Lower leg skin (tissue), 3 donors: ENCODE results near the gene CFAP299.

ENCODE experiments used
- CTCF ChIP-seq, 3 donors: fragments of 450-650 bp; IDR thresholded peaks; one replicate each; pipeline ENCODE4 v1.5.1; 2016; ENCODE audit warnings: antibody characterized with exemption in 3 of 3, mild to moderate bottlenecking in 3 of 3, moderate library complexity in 2 of 3
- POLR2A ChIP-seq, 2 donors: fragments of 450-650 bp; IDR thresholded peaks; one replicate each; pipeline ENCODE4 v1.6.1; 2016 to 2017; ENCODE audit warnings: antibody characterized with exemption in 2 of 2, mild to moderate bottlenecking in 1 of 2, moderate library complexity in 1 of 2

- TF ChIP-seq CTCF (IDR thresholded peaks at IDR 0.05) (no peak), POLR2A (IDR thresholded peaks at IDR 0.05) (no peak)
These were observed 276.1 kb downstream of the CFAP299 start for GRCh38 chr4:80611678-80611979.
